HepG2 (cell line): ENCODE results near the gene MC1R. TPM values are rescaled to one million over a fixed set of nuclear protein-coding genes. Genes with fewer than 3 reads are reported as not detected.

Source experiments
- ATAC-seq: fragments of 200-7000 bp; cut with Tn5 transposase; 3 replicates; pipeline ENCODE4 v1.9.1; 2020; ENCODE audit warnings: mild to moderate bottlenecking, moderate library complexity
- BruUV-seq: library from RNA; stranded (reverse); fragments of 400-500 nt; replicated peaks from 2 replicates; lab custom pipeline; 2021; lab: Mats Ljungman, UMichigan
- CTCF ChIA-PET: fragments of 300-600 bp; formaldehyde crosslinking; extraction: SDS; loops from one replicate; lab custom pipeline; 2021; ENCODE audit warnings: low total read pairs, inconsistent platforms, low intra/inter-chr PET ratio; lab: Yijun Ruan, JAX
- POLR2A ChIA-PET: fragments of 350-600 bp; sonication (Branson Sonifier 250); formaldehyde crosslinking; loops from one replicate; lab custom pipeline; 2020; ENCODE audit warnings: antibody characterized with exemption, inconsistent platforms; lab: Yijun Ruan, JAX
- DNase-seq: peaks from one replicate; pipeline ENCODE4 v3.0.0-alpha.2; 2015; ENCODE audit warnings: low spot score
- FAIRE-seq: peaks from 3 replicates; lab custom pipeline; 2011; peaks lifted over from hg19 to GRCh38; lab: Jason Lieb, UNC
- H2AFZ ChIP-seq: one replicate; pipeline ENCODE4 v1.6.1; 2011; ENCODE audit warnings: low read length, inconsistent platforms
- H3K27ac ChIP-seq: fragments of 300-600 bp; 3 replicates; pipeline ENCODE4 v1.8.0; 2011; ENCODE audit warnings: mixed run types, mild to moderate bottlenecking, mixed read lengths, low read length, inconsistent platforms; ENCODE audit not compliant: insufficient read depth; ENCODE audit errors: extremely low read length
- H3K27me3 ChIP-seq, 2 experiments: fragments of 200-600 bp in 1 of 2; 2 replicates in 1 of 2; 3 replicates in 1 of 2; pipeline versions ENCODE4 v1.6.0 to v1.8.0; 2011; ENCODE audit warnings: low read length in 2 of 2, mild to moderate bottlenecking in 2 of 2, moderate library complexity in 2 of 2, inconsistent platforms in 1 of 2; ENCODE audit not compliant: insufficient read depth in 2 of 2, control insufficient read depth in 1 of 2
- H3K36me3 ChIP-seq, 2 experiments: fragments of 200-600 bp in 1 of 2; replicated peaks in 1 of 2; 2 replicates in 1 of 2; 3 replicates in 1 of 2; pipeline versions ENCODE4 v1.5.1 to v1.8.0; 2011; ENCODE audit warnings: low read length in 2 of 2, inconsistent platforms in 1 of 2; ENCODE audit not compliant: insufficient read depth in 2 of 2, control insufficient read depth in 1 of 2
- H3K4me1 ChIP-seq: 2 replicates; pipeline ENCODE4 v1.5.1; 2012; ENCODE audit warnings: low read length, inconsistent platforms; ENCODE audit not compliant: insufficient read depth
- H3K4me2 ChIP-seq: 2 replicates; pipeline ENCODE4 v1.6.0; 2011; ENCODE audit warnings: low read depth, low read length, inconsistent platforms
- H3K4me3 ChIP-seq, 3 experiments: fragments of 200-600 bp in 1 of 3; sonication (generic), shearing (Covaris generic) in 1 of 3; replicated peaks in 1 of 3; 2 replicates each; pipeline ENCODE4 v1.5.1; 2011 to 2016; ENCODE audit warnings: low read length in 3 of 3, inconsistent platforms in 2 of 3, low read depth in 2 of 3, mild to moderate bottlenecking in 2 of 3, control low read depth in 1 of 3, mixed read lengths in 1 of 3; ENCODE audit not compliant: insufficient read depth in 1 of 3
- H3K79me2 ChIP-seq: one replicate; pipeline ENCODE4 v1.6.1; 2011; ENCODE audit warnings: low read length, inconsistent platforms; ENCODE audit not compliant: insufficient read depth
- H3K9ac ChIP-seq: 2 replicates; pipeline ENCODE4 v1.6.0; 2011; ENCODE audit warnings: mild to moderate bottlenecking, low read depth, low read length, inconsistent platforms; ENCODE audit not compliant: insufficient read depth
- H3K9me3 ChIP-seq: 2 replicates; pipeline ENCODE4 v1.5.1; 2012; ENCODE audit warnings: mild to moderate bottlenecking, low read length
- H4K20me1 ChIP-seq: 2 replicates; pipeline ENCODE4 v1.6.0; 2011; ENCODE audit warnings: inconsistent platforms, mild to moderate bottlenecking, low read length, moderate library complexity; ENCODE audit not compliant: insufficient read depth
- AKAP8 ChIP-seq: sonication (generic); formaldehyde crosslinking; IDR thresholded peaks from 2 replicates; pipeline ENCODE4 v1.5.1; 2020; ENCODE audit warnings: mild to moderate bottlenecking, missing genetic modification reagents
- ATF6 ChIP-seq: sonication (generic); formaldehyde crosslinking; conservative IDR thresholded peaks from 2 replicates; pipeline ENCODE4 v1.4.0; 2020; ENCODE audit warnings: missing genetic modification reagents
- BRF2 ChIP-seq: sonication (generic); formaldehyde crosslinking; IDR thresholded peaks from 2 replicates; pipeline ENCODE4 v1.8.1; 2022; ENCODE audit warnings: mild to moderate bottlenecking, missing genetic modification reagents
- CBX1 ChIP-seq: IDR thresholded peaks from one replicate; pipeline ENCODE4 v1.6.1; 2016; ENCODE audit warnings: antibody characterized with exemption, low read depth
- KAT8 ChIP-seq: IDR thresholded peaks from 2 replicates; pipeline ENCODE4 v1.6.1; 2016; ENCODE audit warnings: missing genetic modification reagents, missing compliant biosample characterization
- MTA1 ChIP-seq: sonication (generic); formaldehyde crosslinking; IDR thresholded peaks from 2 replicates; pipeline ENCODE4 v1.4.0; 2020; ENCODE audit warnings: missing genetic modification reagents, mild to moderate bottlenecking, borderline replicate concordance
- NFE2L1 ChIP-seq: sonication (generic); formaldehyde crosslinking; IDR thresholded peaks from 2 replicates; pipeline ENCODE4 v1.4.0; 2020; ENCODE audit warnings: missing genetic modification reagents, mild to moderate bottlenecking, borderline replicate concordance
- PRDM15 ChIP-seq: sonication (generic); formaldehyde crosslinking; IDR thresholded peaks from 2 replicates; pipeline ENCODE4 v1.4.0; 2020; ENCODE audit warnings: missing genetic modification reagents
- SALL1 ChIP-seq: sonication (generic); formaldehyde crosslinking; IDR thresholded peaks from 2 replicates; pipeline ENCODE4 v1.8.0; 2022; ENCODE audit warnings: mild to moderate bottlenecking, missing genetic modification reagents
- SATB2 ChIP-seq: sonication (generic); formaldehyde crosslinking; IDR thresholded peaks from 2 replicates; pipeline ENCODE4 v1.5.0; 2020; ENCODE audit warnings: missing genetic modification reagents
- TEAD2 ChIP-seq: sonication (generic); formaldehyde crosslinking; IDR thresholded peaks from 2 replicates; pipeline ENCODE4 v1.9.0; 2021; ENCODE audit warnings: missing genetic modification reagents
- ZC3H4 ChIP-seq: sonication (generic); formaldehyde crosslinking; IDR thresholded peaks from 2 replicates; pipeline ENCODE4 v1.4.0; 2020; ENCODE audit warnings: missing genetic modification reagents, borderline replicate concordance
- ZNF10 ChIP-seq: sonication (generic); formaldehyde crosslinking; IDR thresholded peaks from 2 replicates; pipeline ENCODE4 v1.4.0; 2020; ENCODE audit warnings: mild to moderate bottlenecking, low read depth, missing genetic modification reagents, borderline replicate concordance
- ZNF510 ChIP-seq: sonication (generic); formaldehyde crosslinking; IDR thresholded peaks from 2 replicates; pipeline ENCODE4 v1.4.0; 2020; ENCODE audit warnings: low read depth, mild to moderate bottlenecking, missing genetic modification reagents
- ZNF530 ChIP-seq: sonication (generic); formaldehyde crosslinking; IDR thresholded peaks from 2 replicates; pipeline ENCODE4 v1.5.0; 2020; ENCODE audit warnings: low read depth, mild to moderate bottlenecking, missing genetic modification reagents
- ZNF788 ChIP-seq: sonication (generic); formaldehyde crosslinking; IDR thresholded peaks from 2 replicates; pipeline ENCODE4 v1.5.0; 2020; ENCODE audit warnings: mild to moderate bottlenecking, missing genetic modification reagents, borderline replicate concordance
- WGBS: methylation state at CpG from one replicate; pipeline ENCODE4 v1.1.6; 2017; ENCODE audit warnings: low lambda C conversion rate; 5-methylcytosine and 5-hydroxymethylcytosine counted together
- in situ Hi-C: cut with HindIII; loops from 2 replicates; pipeline ENCODE4 v1.10.0; 2017; ENCODE audit warnings: low pct_unique_long_range_greater_than_20kb; ENCODE audit not compliant: extremely low pct_ligation_motif_present
- intact Hi-C: fragments of 100-400 bp; cut with micrococcal nuclease; formaldehyde crosslinking; loops from one replicate; pipeline ENCODE4 v1.10.0; 2022; ENCODE audit not compliant: unreplicated experiment
- polyA plus RNA-seq, 8 experiments: library from polyadenylated mRNA; depleted of rRNA in 3 of 8; stranded (reverse) in 7 of 8; unstranded in 1 of 8; fragments of >200 nt; fragmentation: Illumina TruSeq in 4 of 8; extraction: Trizol in 4 of 8; gene quantifications; 2 replicates each; pipeline versions ENCODE4 v1.2.1 to v1.2.3, GENCODE V29; 2011 to 2016; ENCODE audit warnings: low read depth in 4 of 8, missing spikeins in 1 of 8, mixed read lengths in 1 of 8; ENCODE audit not compliant: insufficient read depth in 1 of 8
- total RNA-seq, 5 experiments: library from RNA; depleted of rRNA; stranded (reverse); fragments of >200 nt; fragmentation: Illumina TruSeq; extraction: Trizol; gene quantifications; 2 replicates each; pipeline ENCODE4 v1.2.3, GENCODE V29; 2016; ENCODE audit warnings: low read depth in 1 of 5

The MC1R gene
- total and polyA plus RNA-seq, 2 of the 13 experiments (the other 11 are each of a cell fraction or from before 2014, with no cell fraction given): 9.1 to 14.8 TPM

- peak overlapping the region; percentile 51 for H3K9ac ChIP-seq
- peak overlapping the region in 1 of 3 experiments; percentile 49; a peak in 2 of 6 replicates for H3K4me3 ChIP-seq
- POLR2A ChIA-PET: interaction anchor here (1.1 to 1.6 kb wide), 3 partner anchors 8 to 42 kb away, joined by 3 to 11 read pairs (median 7); partner anchors contain the start of genes TCF25 and TUBB3
- no peaks in the 10 kb centered on the region for H3K9me3 ChIP-seq
- in situ Hi-C loops: no loop called here
- ATAC-seq (peak; percentile 42), FAIRE-seq (peak; percentile 71), DNase-seq (peak; percentile 78)
- H3K79me2 ChIP-seq: peaks cover 13% of the 10 kb centered on the region
- no peaks in the 10 kb centered on the region; the same call in 1 of the 2 replicates for H4K20me1 ChIP-seq
- H3K36me3 ChIP-seq: peaks cover 0 to 5% of the 10 kb centered on the region in 2 experiments; a peak in 2 of 5 replicates
- H3K4me1 ChIP-seq: peaks cover 73% of the 10 kb centered on the region
- peak overlapping the region; percentile 64 for H3K4me2 ChIP-seq
- intact Hi-C loops: loop anchor here (5.0 kb wide), 1 partner anchor 213 kb away; the partner anchor contains the start of gene SPATA2L
- CTCF ChIA-PET: no interaction called here
- no TSS peak for BruUV-seq
- no peaks in the 10 kb centered on the region for H3K27me3 ChIP-seq
- no peak overlapping the region for H2AFZ ChIP-seq
- peak overlapping the region; percentile 81 for H3K27ac ChIP-seq
- WGBS: 51% methylated on average over 33 of the region's 40 CpGs
- TF ChIP-seq NFE2L1: no peak; the same call in 1 of the 2 replicates
- TF ChIP-seq KAT8 (CRISPR knock-in tag): peak; percentile 67; the same call in 1 of the 2 replicates
- no peak for TF ChIP-seq ZNF10 (CRISPR knock-in tag)
- TF ChIP-seq PRDM15 (CRISPR knock-in tag): peak; percentile 61; the same call in 1 of the 2 replicates
- peak; percentile 36; the same call in 1 of the 2 replicates for TF ChIP-seq BRF2
- no peak for TF ChIP-seq CBX1
- TF ChIP-seq SATB2 (CRISPR knock-in tag): peak; percentile 95
- TF ChIP-seq AKAP8: peak; percentile 96
- TF ChIP-seq ATF6: no peak
- TF ChIP-seq TEAD2 (CRISPR knock-in tag): peak; percentile 48; the same call in 1 of the 2 replicates
- peak; percentile 97; the same call in 1 of the 2 replicates for TF ChIP-seq ZNF510 (CRISPR knock-in tag)
- peak; percentile 94 for TF ChIP-seq ZNF788
- no peak for TF ChIP-seq ZNF530
- peak; percentile 81; the same call in 1 of the 2 replicates for TF ChIP-seq ZC3H4 (CRISPR knock-in tag)
- peak; percentile 97 for TF ChIP-seq MTA1 (CRISPR knock-in tag)
- TF ChIP-seq SALL1 (CRISPR knock-in tag): peak; percentile 96
Observed at GRCh38 chr16:89915303-89916232, 3.1 kb upstream of the MC1R start.
